Neutrophil (primary cell): ENCODE results near the gene CLCN7.
"Not testable (repeated sequence)": the region's sequence is repeated elsewhere in the genome, so short reads cannot be mapped to it uniquely, and the experiment has no call there.

Experiments used
- H3K27ac ChIP-seq: fragments of 200-600 bp; sonication (generic); 2 replicates; pipeline ENCODE4 v1.5.1; 2016; ENCODE audit warnings: mild to moderate bottlenecking, moderate library complexity
- H3K27me3 ChIP-seq: fragments of 200-600 bp; sonication (generic); 2 replicates; pipeline ENCODE4 v1.6.0; 2016; ENCODE audit warnings: mild to moderate bottlenecking
- H3K36me3 ChIP-seq: fragments of 200-600 bp; sonication (generic); 2 replicates; pipeline ENCODE4 v1.5.1; 2017
- H3K4me1 ChIP-seq, 2 experiments: fragments of 200-600 bp in 1 of 2; sonication (generic) in 1 of 2; 1 replicate in 1 of 2; 2 replicates in 1 of 2; pipeline versions ENCODE4 v1.5.1 to v1.6.1; 2013 to 2016; ENCODE audit warnings: low read depth in 1 of 2, low read length in 1 of 2, mild to moderate bottlenecking in 1 of 2, moderate library complexity in 1 of 2; ENCODE audit not compliant: control insufficient read depth in 1 of 2, insufficient read depth in 1 of 2
- H3K4me3 ChIP-seq, 2 experiments: fragments of 200-600 bp in 1 of 2; sonication (generic) in 1 of 2; 1 replicate in 1 of 2; 2 replicates in 1 of 2; pipeline ENCODE4 v1.5.1; 2013 to 2016; ENCODE audit warnings: low read depth in 1 of 2, low read length in 1 of 2, mild to moderate bottlenecking in 1 of 2, moderate library complexity in 1 of 2
- H3K9me3 ChIP-seq: fragments of 200-600 bp; sonication (generic); 2 replicates; pipeline ENCODE4 v1.5.1; 2016
- TF ChIP-seq, protein P1 (sequence below): fragments of 200-600 bp; sonication (generic); IDR thresholded peaks from 2 replicates; pipeline ENCODE4 v1.5.1; 2016; ENCODE audit warnings: antibody characterized with exemption

CLCN7 gene

DNA sequence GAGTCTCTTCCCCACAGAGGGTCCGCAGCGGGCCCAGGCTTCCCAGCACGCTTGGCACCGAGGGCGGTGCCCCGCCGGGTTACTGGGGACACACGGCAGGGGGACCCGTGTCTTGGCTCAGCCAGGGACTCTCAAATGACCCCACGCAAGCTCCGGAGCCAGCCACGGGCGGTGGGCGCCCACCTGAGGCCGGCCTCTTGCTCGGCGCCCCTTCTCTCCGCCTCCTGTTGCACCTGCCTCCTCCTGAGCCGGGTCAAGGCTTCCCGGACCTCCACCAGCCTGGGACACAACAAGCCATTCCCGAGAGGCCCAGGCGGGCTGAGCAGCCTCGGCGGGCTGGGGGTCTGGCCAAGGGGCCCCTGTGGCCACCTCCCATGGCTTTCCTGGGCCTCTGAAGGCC is 32.1 kb downstream of the CLCN7 start:
- Histone ChIP-seq H3K36me3 (peaks cover 28% of the 10 kb centered on the region), H3K4me1 (no peaks in the 10 kb centered on the region), H3K4me3 (no peak overlapping the region), H3K9me3 (no peaks in the 10 kb centered on the region), H3K27ac (no peak overlapping the region), H3K27me3 (no peaks in the 10 kb centered on the region)
- TF ChIP-seq, protein P1, sequence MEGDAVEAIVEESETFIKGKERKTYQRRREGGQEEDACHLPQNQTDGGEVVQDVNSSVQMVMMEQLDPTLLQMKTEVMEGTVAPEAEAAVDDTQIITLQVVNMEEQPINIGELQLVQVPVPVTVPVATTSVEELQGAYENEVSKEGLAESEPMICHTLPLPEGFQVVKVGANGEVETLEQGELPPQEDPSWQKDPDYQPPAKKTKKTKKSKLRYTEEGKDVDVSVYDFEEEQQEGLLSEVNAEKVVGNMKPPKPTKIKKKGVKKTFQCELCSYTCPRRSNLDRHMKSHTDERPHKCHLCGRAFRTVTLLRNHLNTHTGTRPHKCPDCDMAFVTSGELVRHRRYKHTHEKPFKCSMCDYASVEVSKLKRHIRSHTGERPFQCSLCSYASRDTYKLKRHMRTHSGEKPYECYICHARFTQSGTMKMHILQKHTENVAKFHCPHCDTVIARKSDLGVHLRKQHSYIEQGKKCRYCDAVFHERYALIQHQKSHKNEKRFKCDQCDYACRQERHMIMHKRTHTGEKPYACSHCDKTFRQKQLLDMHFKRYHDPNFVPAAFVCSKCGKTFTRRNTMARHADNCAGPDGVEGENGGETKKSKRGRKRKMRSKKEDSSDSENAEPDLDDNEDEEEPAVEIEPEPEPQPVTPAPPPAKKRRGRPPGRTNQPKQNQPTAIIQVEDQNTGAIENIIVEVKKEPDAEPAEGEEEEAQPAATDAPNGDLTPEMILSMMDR = no peak

DNA sequence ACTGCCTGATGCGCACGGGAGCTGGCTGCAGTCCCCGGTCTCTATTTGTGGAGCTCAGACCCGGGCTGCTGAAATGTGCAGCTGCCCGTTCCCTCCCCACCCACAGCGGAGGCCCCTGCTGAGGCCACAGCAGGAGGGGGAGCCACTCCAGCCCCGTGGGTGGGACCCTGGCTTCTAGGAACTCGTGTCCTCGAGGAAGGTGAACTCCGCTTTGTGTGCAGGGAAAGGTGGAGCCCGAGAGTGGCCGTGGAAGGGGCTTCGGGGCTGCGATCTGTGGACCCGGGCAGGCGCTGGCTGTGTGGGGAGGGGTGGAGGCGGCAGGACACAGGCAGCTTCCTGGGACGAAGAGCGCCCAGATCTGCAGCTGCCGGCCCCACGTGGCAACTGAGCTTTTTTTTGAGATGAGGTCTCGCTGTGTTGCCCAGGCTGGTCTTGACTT is 33.4 kb downstream of the CLCN7 start:
- Histone ChIP-seq H3K36me3 (peaks cover 15% of the 10 kb centered on the region), H3K27me3 (no peaks in the 10 kb centered on the region), H3K4me3 (no peak overlapping the region), H3K9me3 (no peaks in the 10 kb centered on the region), H3K4me1 (no peaks in the 10 kb centered on the region), H3K27ac (no peak overlapping the region)
- TF ChIP-seq, protein P1 = no peak

DNA sequence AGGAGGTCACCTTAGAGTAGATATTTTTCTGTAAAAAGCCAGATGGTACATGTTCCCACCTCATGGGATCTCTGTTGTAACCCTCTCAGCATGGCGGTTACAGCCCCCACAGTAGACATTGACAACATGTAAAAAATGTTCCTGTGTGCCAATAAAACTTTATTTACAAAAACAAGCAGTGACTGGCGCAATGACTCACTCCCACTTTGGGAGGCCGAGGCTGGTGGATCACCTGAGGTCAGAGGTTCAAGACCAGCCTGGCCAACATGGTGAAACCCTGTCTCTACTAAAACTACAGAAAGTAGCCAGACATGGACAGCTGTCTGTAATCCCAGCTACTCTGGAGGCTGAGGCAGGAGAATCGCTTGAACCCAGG is 35.1 kb downstream of the CLCN7 start:
- H3K9me3 ChIP-seq, H3K27ac ChIP-seq, H3K4me1 ChIP-seq, H3K27me3 ChIP-seq, H3K36me3 ChIP-seq, H3K4me3 ChIP-seq: not testable (repeated sequence)

DNA sequence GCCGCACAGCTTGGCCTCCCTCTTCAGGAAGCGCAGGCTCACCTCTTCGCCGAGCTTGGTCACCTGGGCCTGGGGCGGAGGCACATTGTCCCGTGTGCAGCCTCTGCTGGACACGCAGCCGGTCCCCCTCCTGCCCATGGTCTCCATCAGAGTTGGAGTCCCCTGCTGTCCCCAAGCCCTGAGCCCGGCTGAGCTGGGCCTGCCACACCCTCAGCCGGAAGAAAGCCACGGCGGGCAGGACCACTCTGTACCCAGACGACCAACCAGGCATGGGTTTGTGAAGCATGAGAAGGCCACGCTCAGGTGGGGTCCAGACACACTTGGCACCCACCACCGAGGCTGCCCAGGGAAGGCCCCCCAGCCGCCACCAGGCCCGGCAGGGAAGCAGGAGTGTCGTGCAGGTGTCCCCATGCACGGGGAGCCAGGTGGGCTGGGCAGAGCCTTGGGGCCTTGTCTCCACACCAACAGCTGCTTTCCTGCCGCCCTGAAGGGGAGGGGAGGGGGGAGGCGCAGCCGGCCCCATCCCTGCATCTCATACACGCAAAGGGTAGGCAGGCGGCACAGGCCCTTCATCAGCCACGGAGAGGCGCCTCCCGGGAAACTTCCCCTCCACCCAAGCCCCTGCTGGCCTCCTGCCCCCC is 35.6 kb downstream of the CLCN7 start:
- no peak overlapping the region for H3K4me3 ChIP-seq
- peaks cover 4% of the 10 kb centered on the region for H3K27me3 ChIP-seq
- TF ChIP-seq, protein P1 = no peak
- no peaks in the 10 kb centered on the region for H3K4me1 ChIP-seq
- H3K9me3 ChIP-seq = no peaks in the 10 kb centered on the region
- H3K27ac ChIP-seq = no peak overlapping the region
- H3K36me3 ChIP-seq = no peaks in the 10 kb centered on the region

DNA sequence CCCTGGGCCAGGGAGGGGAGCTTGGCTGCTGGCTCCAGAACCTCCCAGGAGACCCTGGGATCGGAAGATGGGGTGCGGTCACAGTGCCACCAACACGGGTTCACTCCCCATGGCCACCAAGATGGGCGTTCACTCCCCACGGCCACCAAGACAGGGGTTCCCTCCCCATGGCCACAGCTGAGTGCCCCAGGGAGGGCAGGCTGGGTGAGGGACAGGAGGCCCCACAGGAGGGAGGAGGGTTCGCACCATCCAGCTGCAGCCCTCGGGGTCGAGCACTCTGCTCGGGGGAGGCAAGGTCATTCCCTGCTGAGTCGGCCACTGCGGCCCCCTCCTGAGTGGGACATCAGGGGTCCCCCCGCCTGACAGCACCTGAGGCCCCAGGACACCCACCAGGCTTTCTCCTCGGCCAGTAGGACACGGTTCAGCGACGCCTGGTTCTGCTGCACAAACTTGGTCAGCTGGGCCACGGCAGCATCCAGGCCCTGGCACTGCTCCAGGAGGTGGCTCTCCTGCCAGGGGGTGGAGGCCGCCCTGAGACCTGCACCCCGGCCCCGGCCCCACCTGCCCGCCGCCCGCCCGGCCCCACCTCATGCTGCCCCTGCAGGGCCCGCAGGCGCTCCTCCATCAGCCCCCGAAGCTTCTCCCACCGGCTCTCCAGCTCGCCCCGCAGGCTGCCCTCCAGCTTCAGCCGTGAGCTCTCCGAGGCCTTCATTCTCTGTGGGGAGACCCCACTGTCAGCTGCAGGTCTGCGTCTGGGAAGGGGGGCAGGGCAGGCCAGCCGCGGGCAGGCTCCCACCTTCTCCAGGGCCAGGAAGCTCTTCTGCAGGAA is 36.4 kb downstream of the CLCN7 start:
- Histone ChIP-seq H3K4me1 (no peaks in the 10 kb centered on the region), H3K27me3 (peaks cover 11% of the 10 kb centered on the region), H3K4me3 (no peak overlapping the region), H3K9me3 (no peaks in the 10 kb centered on the region), H3K27ac (no peak overlapping the region), H3K36me3 (no peaks in the 10 kb centered on the region)
- TF ChIP-seq, protein P1 = no peak

DNA sequence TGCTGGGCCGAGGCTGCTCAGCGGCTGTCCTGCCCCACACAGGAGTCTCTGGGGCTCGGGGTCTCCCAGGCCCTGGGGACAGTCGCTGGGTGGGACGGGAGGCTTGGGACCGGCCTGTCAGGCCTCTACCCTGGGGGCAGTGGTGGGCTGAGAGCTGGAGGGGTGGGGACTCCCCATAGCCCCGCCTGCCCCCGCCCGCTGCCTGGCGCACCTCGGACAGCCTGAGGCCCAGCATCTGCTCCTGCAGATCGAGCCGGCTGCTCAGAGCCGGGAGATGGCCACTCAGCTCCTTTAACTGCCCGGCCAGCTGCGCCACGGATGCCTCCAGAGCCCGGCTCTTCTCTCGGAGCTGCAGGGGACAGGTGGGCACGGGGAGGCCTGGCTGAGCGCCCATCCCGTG is 37.2 kb downstream of the CLCN7 start:
- TF ChIP-seq, protein P1 = no peak
- no peak overlapping the region for H3K4me3 ChIP-seq
- no peaks in the 10 kb centered on the region for H3K9me3 ChIP-seq
- H3K27me3 ChIP-seq = peaks cover 19% of the 10 kb centered on the region
- H3K36me3 ChIP-seq = no peaks in the 10 kb centered on the region
- no peak overlapping the region for H3K27ac ChIP-seq
- H3K4me1 ChIP-seq = no peaks in the 10 kb centered on the region
